Cardiac septum (tissue), 1 donor: Measurements from ENCODE around the gene TEX261. TPM values are rescaled to one million over a fixed set of nuclear protein-coding genes. Genes with fewer than 3 reads are reported as not detected.
A peak's percentile ranks its signal among the peaks of the same experiment; 100 is the strongest.

Experiments used
- DNase-seq: peaks from one replicate; pipeline ENCODE4 v3.0.0-alpha.2; 2020; ENCODE audit warnings: low spot score
- intact Hi-C: fragments of 100-400 bp; cut with DNase I; formaldehyde crosslinking; loops from one replicate; pipeline ENCODE4 v1.14.0; 2022
- total RNA-seq: library from RNA; stranded (reverse); fragmentation: NEBNext Ultra II Directional; extraction: Animal tissue kit (Norgen Biotek cat#: 25700); gene quantifications from one replicate; pipeline ENCODE4 v1.2.1, GENCODE V29; 2021
- donor health status: DM: no; HTN: no; CAD: no.

Gene TEX261
- total RNA-seq, 1 donor from 2014 or later: 46.1 TPM

DNA sequence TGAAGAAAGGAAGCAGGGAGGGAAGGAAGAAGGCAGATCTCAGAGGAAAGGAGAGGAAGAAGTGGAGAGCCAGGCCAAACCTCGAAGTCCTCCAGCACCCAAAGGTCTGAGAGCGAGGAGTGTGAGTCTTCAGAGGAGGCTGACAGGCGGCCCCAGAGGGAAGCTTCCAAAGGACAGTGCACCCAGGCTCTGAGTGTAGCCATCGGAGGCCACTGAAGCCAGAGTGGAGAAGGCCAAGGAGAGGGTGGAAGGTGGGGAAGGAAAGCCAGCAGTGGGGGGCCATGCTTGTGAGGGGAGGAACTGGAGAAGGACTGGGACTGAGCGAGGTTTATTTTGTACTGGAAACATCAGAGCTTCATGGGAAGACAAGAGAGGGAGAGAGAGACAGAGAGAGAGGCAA, 53.0 kb downstream of the TEX261 start:
- peak; percentile 56 for DNase-seq
- intact Hi-C loops: no loop called here

DNA sequence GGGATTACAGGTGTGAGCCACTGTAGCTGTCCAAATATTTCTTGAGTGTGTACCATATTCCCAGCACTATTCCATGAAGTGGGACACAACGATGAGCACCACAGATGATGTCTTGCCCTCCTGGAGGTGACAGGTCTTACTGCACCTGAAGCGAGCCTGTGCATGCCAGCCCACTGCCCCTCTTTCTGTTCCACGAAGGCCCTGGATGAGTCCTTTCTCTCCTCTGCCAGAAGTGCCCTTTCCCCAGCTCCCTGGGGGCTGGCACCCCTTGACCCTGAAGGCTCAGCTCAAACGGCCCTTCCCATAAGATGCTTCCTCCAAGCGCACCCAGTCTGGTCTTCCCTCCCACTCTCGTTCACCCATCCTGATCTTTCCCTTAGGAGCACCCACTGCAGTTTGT, 53.5 kb downstream of the TEX261 start:
- intact Hi-C loops: no loop called here
- peak; percentile 72 for DNase-seq

GRCh38 chr2:70939839-70940580, 54.7 kb downstream of the TEX261 start:
- DNase-seq: peak; percentile 71
- intact Hi-C loops: no loop called here

GRCh38 chr2:70939001-70939838, 55.5 kb downstream of the TEX261 start:
- peak; percentile 64 for DNase-seq
- intact Hi-C loops: no loop called here

GRCh38 chr2:70938586-70938950, 56.1 kb downstream of the TEX261 start:
- intact Hi-C loops: no loop called here
- DNase-seq: no peak

GRCh38 chr2:70937866-70938585, 56.6 kb downstream of the TEX261 start:
- peak; percentile 62 for DNase-seq
- intact Hi-C loops: no loop called here

DNA sequence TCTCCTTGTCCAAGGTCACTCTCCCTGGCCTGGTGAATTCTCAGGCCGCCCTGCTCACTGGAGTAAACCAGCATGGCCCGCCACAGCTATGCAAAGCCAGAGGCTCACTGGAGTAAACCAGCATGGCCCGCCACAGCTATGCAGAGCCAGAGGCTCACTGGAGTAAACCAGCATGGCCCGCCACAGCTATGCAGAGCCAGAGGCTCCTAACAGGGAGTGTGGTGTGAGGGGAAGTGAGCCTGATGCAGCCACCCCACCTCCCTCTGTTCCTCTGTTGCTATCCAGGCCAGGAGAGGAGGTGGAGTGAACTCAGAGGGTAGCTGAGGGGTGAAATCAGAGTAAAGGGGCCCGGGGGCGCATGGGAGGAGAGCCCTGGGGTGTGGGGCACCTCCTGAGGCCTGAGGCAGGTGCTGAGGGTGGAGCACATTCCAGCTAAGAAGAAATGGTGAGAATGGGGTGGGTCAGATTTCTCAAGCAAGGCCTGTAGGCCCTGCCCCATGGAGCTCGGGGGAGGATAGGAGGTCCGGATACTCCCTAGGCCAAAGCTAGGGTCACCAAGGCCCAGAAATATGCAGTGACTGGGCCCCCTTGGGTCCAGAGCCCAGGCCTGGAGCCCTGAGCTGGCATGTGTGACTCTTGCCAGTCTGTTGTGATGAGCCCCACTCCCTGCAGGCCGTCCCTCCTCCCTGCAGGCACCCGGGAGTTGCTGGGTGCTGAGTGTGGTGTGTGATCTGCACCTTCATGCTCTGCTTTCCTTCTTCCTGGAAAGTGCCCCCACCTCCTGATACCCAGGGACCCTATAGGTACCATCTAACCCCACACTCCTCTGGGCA, 57.5 kb downstream of the TEX261 start:
- intact Hi-C loops: no loop called here
- DNase-seq: peak; percentile 56

GRCh38 chr2:70936165-70936978, 58.3 kb downstream of the TEX261 start:
- DNase-seq: peak; percentile 62
- intact Hi-C loops: no loop called here

Other genes with a start within 250 kb of the TEX261 start
- 1.6 TPM for gene ADD2, start 226.7 kb downstream of the TEX261 start, total RNA-seq
- gene FIGLA, start 204.2 kb downstream of the TEX261 start, total RNA-seq: not detected
- gene CLEC4F, start 174.3 kb downstream of the TEX261 start, total RNA-seq: 0.13 TPM
- gene CD207, start 159.1 kb downstream of the TEX261 start, total RNA-seq: 0.16 TPM
- 0.27 TPM for gene VAX2, start 94.3 kb downstream of the TEX261 start, total RNA-seq
- 0.43 TPM for gene ATP6V1B1, start 59.0 kb downstream of the TEX261 start, total RNA-seq
- 0.38 TPM for gene ANKRD53, start 16.2 kb downstream of the TEX261 start, total RNA-seq
- 45.0 TPM for gene NAGK, start 73.8 kb upstream of the TEX261 start, total RNA-seq
- gene MCEE, start 135.4 kb upstream of the TEX261 start, total RNA-seq: 26.3 TPM
- 27.8 TPM for gene MPHOSPH10, start 135.8 kb upstream of the TEX261 start, total RNA-seq
- 30.7 TPM for gene PAIP2B, start 232.2 kb upstream of the TEX261 start, total RNA-seq